Sigmoid colon (tissue), 7 donors: ENCODE data around the gene CCDC102A. TPM values are rescaled to one million over a fixed set of nuclear protein-coding genes. Genes with fewer than 3 reads are reported as not detected.

Source experiments
- DNase-seq: peaks from one replicate; pipeline ENCODE4 v3.0.0-alpha.2; 2019
- H3K27ac ChIP-seq, 4 donors: fragments of 200-600 bp; sonication (generic); one replicate each; pipeline ENCODE4 v1.5.1; 2016 to 2019; ENCODE audit warnings: mild to moderate bottlenecking in 1 of 4
- H3K27me3 ChIP-seq, 3 donors: fragments of 200-600 bp; sonication (generic); one replicate each; pipeline ENCODE4 v1.5.1; 2019; ENCODE audit warnings: mild to moderate bottlenecking in 1 of 3
- H3K36me3 ChIP-seq, 4 donors: fragments of 200-600 bp; sonication (generic); one replicate each; pipeline ENCODE4 v1.5.1; 2016 to 2019
- H3K4me1 ChIP-seq, 4 donors: fragments of 200-600 bp; sonication (generic); one replicate each; pipeline ENCODE4 v1.5.1; 2017 to 2019
- H3K4me3 ChIP-seq, 4 donors: fragments of 200-600 bp; sonication (generic); one replicate each; pipeline ENCODE4 v1.5.1; 2017 to 2019; ENCODE audit warnings: mild to moderate bottlenecking in 2 of 4, moderate library complexity in 1 of 4
- H3K9me3 ChIP-seq, 4 donors: fragments of 200-600 bp in 3 of 4; sonication (generic) in 3 of 4; one replicate each; pipeline versions ENCODE4 v1.5.1 to v1.6.1; 2013 to 2019
- CTCF ChIP-seq, 4 experiments: fragments of 450-650 bp in 3 of 4; fragments of 200-600 bp in 1 of 4; IDR thresholded peaks; one replicate each; pipeline ENCODE4 v1.5.1; 2016 to 2019; ENCODE audit warnings: antibody characterized with exemption in 4 of 4, mild to moderate bottlenecking in 3 of 4, moderate library complexity in 2 of 4
- EP300 ChIP-seq, 4 donors: sonication (generic); formaldehyde crosslinking; IDR thresholded peaks; one replicate each; pipeline ENCODE4 v1.6.1; 2017; ENCODE audit warnings: antibody characterized with exemption in 4 of 4
- POLR2A ChIP-seq, 2 donors: fragments of 450-650 bp; IDR thresholded peaks; one replicate each; pipeline ENCODE4 v1.6.1; 2016; ENCODE audit warnings: antibody characterized with exemption in 2 of 2, mild to moderate bottlenecking in 2 of 2, moderate library complexity in 2 of 2
- POLR2AphosphoS5 ChIP-seq, 4 donors: sonication (generic); formaldehyde crosslinking; IDR thresholded peaks; one replicate each; pipeline ENCODE4 v1.6.1; 2017; ENCODE audit warnings: antibody characterized with exemption in 4 of 4
- WGBS, 2 donors: extraction: QIAGEN DNeasy Blood & Tissue Kit; methylation state at CpG; one replicate each; pipeline ENCODE4 v1.1.7; 2013; 5-methylcytosine and 5-hydroxymethylcytosine counted together
- intact Hi-C: fragments of 100-400 bp; cut with DNase I; formaldehyde crosslinking; loops from one replicate; pipeline ENCODE4 v1.15.1; 2023
- polyA plus RNA-seq, 3 donors: library from polyadenylated mRNA; stranded (reverse); fragments of 200-250 nt; gene quantifications; one replicate each; pipeline ENCODE4 v1.2.3, GENCODE V29; 2013
- total RNA-seq, 4 donors: library from RNA; depleted of rRNA; stranded (reverse); fragments of >200 nt; gene quantifications; one replicate each; pipeline ENCODE4 v1.1.0, GENCODE V29; 2016
- donor health status: healthy with polysubstance abuse.
- donor health status: Bipolar disorder and iron deficiency.
- donor health status: healthy.

Gene CCDC102A
- total and polyA plus RNA-seq, 7 donors, result 1.6 to 46.8 (median 17.8) TPM

- H3K4me1 ChIP-seq, result peaks cover 0 to 45% (median 37%) of the 10 kb centered on the region in 4 donors
- H3K9me3 ChIP-seq, result no peaks in the 10 kb centered on the region
- TF ChIP-seq POLR2A (IDR thresholded peaks at IDR 0.05) (no peak), CTCF (IDR thresholded peaks at IDR 0.05) (no peak), POLR2AphosphoS5 (IDR thresholded peaks at IDR 0.05) (no peak), EP300 (IDR thresholded peaks at IDR 0.05) (no peak)
- peak overlapping the region in 2 of 4 donors; percentile 75 to 94 for H3K27ac ChIP-seq
- H3K27me3 ChIP-seq, result no peaks in the 10 kb centered on the region
- intact Hi-C loops, result no loop called here
- peaks cover 0 to 15% (median 3%) of the 10 kb centered on the region in 4 donors for H3K36me3 ChIP-seq
- no peak overlapping the region for H3K4me3 ChIP-seq
- peak; percentile 64 for DNase-seq
- WGBS, 2 donors, result 35 to 74% methylated on average over 126 of the region's 126 CpGs
Measured at GRCh38 chr16:57528499-57529390, 7.6 kb downstream of the CCDC102A start.

GRCh38 chr16:57527610-57528360 is 8.6 kb downstream of the CCDC102A start:
- TF ChIP-seq POLR2AphosphoS5 (IDR thresholded peaks at IDR 0.05) (no peak), EP300 (IDR thresholded peaks at IDR 0.05) (no peak), POLR2A (IDR thresholded peaks at IDR 0.05) (no peak), CTCF (IDR thresholded peaks at IDR 0.05) (no peak)
- intact Hi-C loops, result no loop called here
- DNase-seq, result no peak

GRCh38 chr16:57527027-57527426 is 9.3 kb downstream of the CCDC102A start:
- no peak for DNase-seq
- H3K4me1 ChIP-seq, result peaks cover 0 to 28% (median 20%) of the 10 kb centered on the region in 4 donors
- WGBS, 2 donors, result 80 to 97% methylated on average over 4 of the region's 4 CpGs
- intact Hi-C loops, result no loop called here
- H3K9me3 ChIP-seq, result no peaks in the 10 kb centered on the region
- H3K36me3 ChIP-seq, result peaks cover 0 to 23% (median 3%) of the 10 kb centered on the region in 4 donors
- no peak overlapping the region for H3K27ac ChIP-seq
- TF ChIP-seq POLR2A (IDR thresholded peaks at IDR 0.05) (no peak), POLR2AphosphoS5 (IDR thresholded peaks at IDR 0.05) (no peak), CTCF (IDR thresholded peaks at IDR 0.05) (no peak), EP300 (IDR thresholded peaks at IDR 0.05) (no peak)
- H3K4me3 ChIP-seq, result no peak overlapping the region
- H3K27me3 ChIP-seq, result no peaks in the 10 kb centered on the region

More at GRCh38 chr16:57527610-57528360, 8.6 kb downstream of the CCDC102A start:
- H3K9me3 ChIP-seq, result no peaks in the 10 kb centered on the region
- H3K4me1 ChIP-seq, result peaks cover 0 to 35% (median 27%) of the 10 kb centered on the region in 4 donors
- peaks cover 0 to 15% (median 3%) of the 10 kb centered on the region in 4 donors for H3K36me3 ChIP-seq
- no peak overlapping the region for H3K4me3 ChIP-seq
- H3K27ac ChIP-seq, result no peak overlapping the region
- 85 to 94% methylated on average over 19 of the region's 19 CpGs for WGBS, 2 donors
- no peaks in the 10 kb centered on the region for H3K27me3 ChIP-seq

- H3K9me3 ChIP-seq, result no peaks in the 10 kb centered on the region
- WGBS, 2 donors, result 83 to 92% methylated on average over 6 of the region's 6 CpGs
- no peak overlapping the region for H3K4me3 ChIP-seq
- no peak for DNase-seq
- TF ChIP-seq CTCF (IDR thresholded peaks at IDR 0.05), result no peak
- no peak for TF ChIP-seq POLR2AphosphoS5 (IDR thresholded peaks at IDR 0.05)
- no peak for TF ChIP-seq POLR2A (IDR thresholded peaks at IDR 0.05)
- TF ChIP-seq EP300 (IDR thresholded peaks at IDR 0.05), result no peak
- H3K27ac ChIP-seq, result no peak overlapping the region
- peaks cover 0 to 27% (median 4%) of the 10 kb centered on the region in 4 donors for H3K36me3 ChIP-seq
- no peaks in the 10 kb centered on the region for H3K27me3 ChIP-seq
- intact Hi-C loops, result no loop called here
- peaks cover 0 to 22% (median 17%) of the 10 kb centered on the region in 4 donors for H3K4me1 ChIP-seq
Measured at GRCh38 chr16:57526498-57526897, 9.9 kb downstream of the CCDC102A start.
